Fibroblast of villous mesenchyme (primary cell): ENCODE data around the gene NR1D2. TPM values are rescaled to one million over a fixed set of nuclear protein-coding genes. Genes with fewer than 3 reads are reported as not detected.

Source experiments
- DNase-seq: peaks from one replicate; pipeline ENCODE4 v3.0.0-alpha.2; 2010; ENCODE audit warnings: low read depth
- H3K4me3 ChIP-seq: 2 replicates; pipeline ENCODE4 v1.5.1; 2011; ENCODE audit warnings: low read depth, mild to moderate bottlenecking, low read length
- total RNA-seq: library from RNA; depleted of rRNA; stranded (reverse); fragments of >200 nt; gene quantifications from 2 replicates; pipeline ENCODE4 v1.2.3, GENCODE V29; 2012
- TF ChIP-seq, protein P1 (sequence below): IDR thresholded peaks from 2 replicates; pipeline ENCODE4 v1.5.1; 2012; ENCODE audit warnings: low read depth, mild to moderate bottlenecking, low read length; ENCODE audit not compliant: insufficient read depth

The NR1D2 gene
- total RNA-seq, 1 donor = 35.8 TPM

DNA sequence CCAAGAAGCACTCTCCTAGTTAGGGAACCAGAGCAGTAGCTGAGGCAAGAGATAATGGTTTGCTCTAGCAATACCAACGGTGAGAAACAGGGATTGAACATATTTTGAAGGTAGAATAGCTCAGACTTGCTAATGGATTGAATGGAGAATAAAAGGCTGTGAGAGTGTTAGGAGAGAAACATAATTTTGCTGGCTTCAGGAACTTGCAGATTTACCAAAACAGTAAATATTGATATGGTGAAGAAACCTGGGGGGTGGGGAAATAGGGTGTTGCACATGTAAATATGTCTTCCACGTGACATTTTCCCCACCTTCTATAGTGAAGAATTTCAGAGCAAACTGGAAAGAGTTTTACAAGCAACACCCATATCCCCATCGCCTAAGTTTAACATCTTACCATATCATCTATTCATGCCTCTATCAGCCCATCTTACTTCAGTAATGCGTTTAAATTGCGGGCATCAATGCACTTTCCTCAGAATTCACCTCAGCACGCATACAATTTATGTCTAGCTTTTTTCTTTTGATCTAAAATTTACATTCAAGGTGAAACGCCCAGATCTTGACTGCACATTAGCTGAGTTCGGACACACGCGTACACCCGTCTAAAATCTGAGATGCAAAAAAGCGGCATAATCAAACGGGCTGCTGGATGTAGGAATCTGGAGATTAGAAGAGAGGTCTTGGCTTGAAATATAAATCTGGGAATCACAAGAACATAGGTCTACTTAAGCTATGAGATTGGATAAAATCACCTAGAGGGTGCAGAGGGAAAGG, 891 bp upstream of the NR1D2 start:
- TF ChIP-seq, protein P1, sequence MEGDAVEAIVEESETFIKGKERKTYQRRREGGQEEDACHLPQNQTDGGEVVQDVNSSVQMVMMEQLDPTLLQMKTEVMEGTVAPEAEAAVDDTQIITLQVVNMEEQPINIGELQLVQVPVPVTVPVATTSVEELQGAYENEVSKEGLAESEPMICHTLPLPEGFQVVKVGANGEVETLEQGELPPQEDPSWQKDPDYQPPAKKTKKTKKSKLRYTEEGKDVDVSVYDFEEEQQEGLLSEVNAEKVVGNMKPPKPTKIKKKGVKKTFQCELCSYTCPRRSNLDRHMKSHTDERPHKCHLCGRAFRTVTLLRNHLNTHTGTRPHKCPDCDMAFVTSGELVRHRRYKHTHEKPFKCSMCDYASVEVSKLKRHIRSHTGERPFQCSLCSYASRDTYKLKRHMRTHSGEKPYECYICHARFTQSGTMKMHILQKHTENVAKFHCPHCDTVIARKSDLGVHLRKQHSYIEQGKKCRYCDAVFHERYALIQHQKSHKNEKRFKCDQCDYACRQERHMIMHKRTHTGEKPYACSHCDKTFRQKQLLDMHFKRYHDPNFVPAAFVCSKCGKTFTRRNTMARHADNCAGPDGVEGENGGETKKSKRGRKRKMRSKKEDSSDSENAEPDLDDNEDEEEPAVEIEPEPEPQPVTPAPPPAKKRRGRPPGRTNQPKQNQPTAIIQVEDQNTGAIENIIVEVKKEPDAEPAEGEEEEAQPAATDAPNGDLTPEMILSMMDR = no peak
- DNase-seq = no peak
- peak overlapping the region; percentile 78 for H3K4me3 ChIP-seq

- no peak for DNase-seq
- H3K4me3 ChIP-seq = peak overlapping the region; percentile 78
- TF ChIP-seq, protein P1 = no peak
Observed at GRCh38 chr3:23945663-23945912, 502 bp downstream of the NR1D2 start.

GRCh38 chr3:23945913-23946687, 1.0 kb downstream of the NR1D2 start:
- peak overlapping the region; percentile 82 for H3K4me3 ChIP-seq
- TF ChIP-seq, protein P1 = no peak

DNA sequence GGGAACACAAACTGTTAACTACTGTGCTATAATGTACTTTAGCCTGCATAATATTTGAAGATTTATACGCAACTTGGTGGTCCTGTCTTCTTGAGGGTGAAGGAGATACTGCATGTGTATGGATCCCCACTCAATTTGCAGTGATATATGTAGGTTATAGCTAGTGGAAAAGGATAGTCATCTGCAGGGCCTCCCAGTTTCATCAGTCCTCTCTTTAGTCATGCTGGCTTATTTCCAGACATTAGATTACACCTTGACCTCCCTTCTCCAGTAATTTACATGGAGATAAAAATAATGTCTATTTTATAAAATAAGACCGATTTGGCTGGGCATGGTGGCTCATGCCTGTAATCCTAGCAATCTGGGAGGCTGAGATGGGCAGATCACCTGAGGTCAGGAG, 3.7 kb downstream of the NR1D2 start:
- DNase-seq = no peak
- TF ChIP-seq, protein P1 = no peak

More at GRCh38 chr3:23945913-23946687, 1.0 kb downstream of the NR1D2 start:
- peak; percentile 97 for DNase-seq

GRCh38 chr3:23949784-23950183, 4.7 kb downstream of the NR1D2 start:
- no peak for DNase-seq
- TF ChIP-seq, protein P1 = no peak
- H3K4me3 ChIP-seq = no peak overlapping the region

More for the DNA sequence above, 3.7 kb downstream of the NR1D2 start:
- no peak overlapping the region for H3K4me3 ChIP-seq

GRCh38 chr3:23950293-23950692, 5.2 kb downstream of the NR1D2 start:
- H3K4me3 ChIP-seq = no peak overlapping the region
- DNase-seq = no peak
- TF ChIP-seq, protein P1 = no peak
